Testis (tissue), 2 donors: ENCODE data around the gene ACOT4.
"Not testable (repeated sequence)": the region's sequence is repeated elsewhere in the genome, so short reads cannot be mapped to it uniquely, and the experiment has no call there.

Experiments used
- POLR2A ChIP-seq: fragments of 450-650 bp; IDR thresholded peaks from one replicate; pipeline ENCODE4 v1.6.1; 2017; ENCODE audit warnings: antibody characterized with exemption, mild to moderate bottlenecking, moderate library complexity
- TF ChIP-seq, protein P1 (sequence below), 3 experiments: fragments of 450-650 bp in 2 of 3; fragments of 200-600 bp in 1 of 3; sonication (generic) in 1 of 3; IDR thresholded peaks; one replicate each; pipeline ENCODE4 v1.5.1; 2016 to 2019; ENCODE audit warnings: antibody characterized with exemption in 3 of 3, mild to moderate bottlenecking in 2 of 3, moderate library complexity in 1 of 3

- TF ChIP-seq, protein P1, sequence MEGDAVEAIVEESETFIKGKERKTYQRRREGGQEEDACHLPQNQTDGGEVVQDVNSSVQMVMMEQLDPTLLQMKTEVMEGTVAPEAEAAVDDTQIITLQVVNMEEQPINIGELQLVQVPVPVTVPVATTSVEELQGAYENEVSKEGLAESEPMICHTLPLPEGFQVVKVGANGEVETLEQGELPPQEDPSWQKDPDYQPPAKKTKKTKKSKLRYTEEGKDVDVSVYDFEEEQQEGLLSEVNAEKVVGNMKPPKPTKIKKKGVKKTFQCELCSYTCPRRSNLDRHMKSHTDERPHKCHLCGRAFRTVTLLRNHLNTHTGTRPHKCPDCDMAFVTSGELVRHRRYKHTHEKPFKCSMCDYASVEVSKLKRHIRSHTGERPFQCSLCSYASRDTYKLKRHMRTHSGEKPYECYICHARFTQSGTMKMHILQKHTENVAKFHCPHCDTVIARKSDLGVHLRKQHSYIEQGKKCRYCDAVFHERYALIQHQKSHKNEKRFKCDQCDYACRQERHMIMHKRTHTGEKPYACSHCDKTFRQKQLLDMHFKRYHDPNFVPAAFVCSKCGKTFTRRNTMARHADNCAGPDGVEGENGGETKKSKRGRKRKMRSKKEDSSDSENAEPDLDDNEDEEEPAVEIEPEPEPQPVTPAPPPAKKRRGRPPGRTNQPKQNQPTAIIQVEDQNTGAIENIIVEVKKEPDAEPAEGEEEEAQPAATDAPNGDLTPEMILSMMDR (IDR thresholded peaks at IDR 0.05), result not testable (repeated sequence)
- TF ChIP-seq POLR2A, result not testable (repeated sequence)
These were observed 22.8 kb upstream of the ACOT4 start for GRCh38 chr14:73568886-73569184.
